ENCODE results near the gene TLE7.
A peak's percentile ranks its signal among the peaks of the same experiment; 100 is the strongest.

The TLE7 gene

GRCh38 chr16:71384073-71384724 is 57.7 kb downstream of the TLE7 start:
- no peak overlapping the region for H3K4me3 ChIP-seq (ENCODE audit: low read length)
- DNase-seq (ENCODE audit: low read depth) = no peak
- TF ChIP-seq, protein P1, sequence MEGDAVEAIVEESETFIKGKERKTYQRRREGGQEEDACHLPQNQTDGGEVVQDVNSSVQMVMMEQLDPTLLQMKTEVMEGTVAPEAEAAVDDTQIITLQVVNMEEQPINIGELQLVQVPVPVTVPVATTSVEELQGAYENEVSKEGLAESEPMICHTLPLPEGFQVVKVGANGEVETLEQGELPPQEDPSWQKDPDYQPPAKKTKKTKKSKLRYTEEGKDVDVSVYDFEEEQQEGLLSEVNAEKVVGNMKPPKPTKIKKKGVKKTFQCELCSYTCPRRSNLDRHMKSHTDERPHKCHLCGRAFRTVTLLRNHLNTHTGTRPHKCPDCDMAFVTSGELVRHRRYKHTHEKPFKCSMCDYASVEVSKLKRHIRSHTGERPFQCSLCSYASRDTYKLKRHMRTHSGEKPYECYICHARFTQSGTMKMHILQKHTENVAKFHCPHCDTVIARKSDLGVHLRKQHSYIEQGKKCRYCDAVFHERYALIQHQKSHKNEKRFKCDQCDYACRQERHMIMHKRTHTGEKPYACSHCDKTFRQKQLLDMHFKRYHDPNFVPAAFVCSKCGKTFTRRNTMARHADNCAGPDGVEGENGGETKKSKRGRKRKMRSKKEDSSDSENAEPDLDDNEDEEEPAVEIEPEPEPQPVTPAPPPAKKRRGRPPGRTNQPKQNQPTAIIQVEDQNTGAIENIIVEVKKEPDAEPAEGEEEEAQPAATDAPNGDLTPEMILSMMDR (IDR thresholded peaks at IDR 0.05; ENCODE audit: insufficient read depth, low read depth, low read length, missing control alignments) = no peak

DNA sequence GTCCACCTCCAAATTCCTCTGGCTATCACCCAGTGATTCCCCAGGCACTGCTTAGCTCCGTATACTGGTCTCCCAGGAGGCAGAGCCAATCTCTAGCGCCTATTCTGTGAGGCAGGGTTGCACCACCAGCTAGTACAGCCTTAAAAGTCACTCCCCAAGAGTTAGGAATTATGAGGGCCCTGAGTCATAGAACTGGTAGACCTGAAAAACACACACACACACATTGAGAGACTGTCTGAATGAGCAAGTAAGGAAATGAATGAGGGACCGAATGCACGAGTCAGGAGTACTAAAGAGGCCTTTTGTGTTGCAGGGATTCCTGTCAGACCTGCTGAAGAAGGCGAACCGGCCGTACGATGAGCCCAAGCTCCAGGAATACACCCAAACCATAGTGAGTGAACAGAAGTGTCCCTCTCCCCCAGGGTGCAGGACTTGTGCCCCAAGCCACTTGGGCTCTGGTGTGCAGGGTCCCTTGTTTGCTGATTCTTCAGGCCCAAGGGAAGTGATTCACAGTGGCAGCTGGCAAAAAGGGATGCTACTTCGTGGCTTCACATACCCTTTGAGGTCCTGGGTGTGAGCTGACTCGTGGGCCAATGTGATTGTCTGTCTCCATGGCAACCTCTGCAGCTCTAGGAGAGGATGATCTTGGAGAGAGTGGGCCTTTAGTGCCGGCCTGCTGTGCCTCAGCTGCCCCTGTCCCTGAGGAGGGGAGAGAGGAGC is 58.6 kb downstream of the TLE7 start:
- peak; percentile 82 for DNase-seq (ENCODE audit: low read depth)
- H3K4me3 ChIP-seq (ENCODE audit: low read length) = no peak overlapping the region
- TF ChIP-seq, protein P1 (IDR thresholded peaks at IDR 0.05; ENCODE audit: insufficient read depth, low read depth, low read length, missing control alignments) = no peak

- TF ChIP-seq, protein P1 (IDR thresholded peaks at IDR 0.05; ENCODE audit: insufficient read depth, low read depth, low read length, missing control alignments) = no peak
- H3K4me3 ChIP-seq (ENCODE audit: low read length) = no peak overlapping the region
- DNase-seq (ENCODE audit: low read depth) = no peak
Observed at GRCh38 chr16:71380831-71381230, 61.0 kb downstream of the TLE7 start.

Measured in epithelial cell of esophagus (primary cell).